Measurements from ENCODE around the gene HYDIN.
"Not testable (repeated sequence)": the region's sequence is repeated elsewhere in the genome, so short reads cannot be mapped to it uniquely, and the experiment has no call there.

HYDIN gene

GRCh38 chr16:71218306-71218963 is 12.1 kb downstream of the HYDIN start:
- no peak for DNase-seq

- no peak for DNase-seq
These were observed 13.0 kb downstream of the HYDIN start for GRCh38 chr16:71217506-71217905.

DNA sequence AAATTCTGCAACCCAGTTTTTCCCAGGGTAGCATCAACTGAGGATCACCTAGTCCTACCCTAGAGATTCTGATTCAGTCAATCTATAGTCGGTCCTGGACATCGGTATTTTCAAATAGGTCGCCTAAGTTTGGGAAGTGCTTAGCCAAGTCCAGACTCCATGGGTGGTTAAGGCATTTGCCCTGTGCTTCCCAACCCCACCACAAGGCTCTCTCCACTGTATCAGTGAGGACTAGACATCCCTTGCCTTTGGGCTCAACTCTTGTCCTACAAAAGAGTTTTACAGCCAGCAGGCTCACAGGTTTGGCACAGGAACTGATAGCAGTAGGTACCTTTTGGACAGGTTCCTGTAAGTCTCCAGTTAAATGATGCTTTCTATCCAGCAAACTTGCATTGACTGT is 13.8 kb downstream of the HYDIN start:
- no peak for DNase-seq

DNA sequence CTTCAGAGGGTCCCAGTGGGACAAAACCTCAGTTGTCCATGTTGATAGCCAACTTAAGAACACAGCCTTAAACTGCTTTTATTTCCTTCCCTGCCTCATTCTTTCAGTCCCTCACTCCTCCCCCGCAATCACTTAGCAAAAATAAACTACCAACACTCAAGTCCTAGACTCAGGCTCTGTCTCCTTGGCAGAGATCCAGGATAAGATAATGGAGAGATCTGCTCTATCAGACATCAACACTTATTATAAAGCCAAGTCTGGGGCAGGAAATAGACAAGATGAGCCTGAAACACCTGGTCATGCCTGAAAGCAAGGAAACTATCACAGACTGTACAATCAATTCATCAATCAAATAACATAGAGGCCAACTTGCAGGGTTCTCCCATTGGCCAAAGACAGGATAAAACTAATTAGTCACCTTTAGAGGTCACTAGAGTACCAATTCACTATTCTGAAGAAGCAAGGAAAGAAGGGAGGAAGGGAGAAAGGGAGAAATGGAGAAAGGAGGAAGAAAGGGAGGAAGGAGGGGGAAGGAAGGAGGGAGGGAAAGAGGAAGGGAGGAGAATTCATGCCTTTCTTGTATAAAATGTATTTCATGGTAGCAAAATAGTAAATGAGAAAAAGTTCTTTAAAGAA is 15.7 kb downstream of the HYDIN start:
- no peak for DNase-seq

DNA sequence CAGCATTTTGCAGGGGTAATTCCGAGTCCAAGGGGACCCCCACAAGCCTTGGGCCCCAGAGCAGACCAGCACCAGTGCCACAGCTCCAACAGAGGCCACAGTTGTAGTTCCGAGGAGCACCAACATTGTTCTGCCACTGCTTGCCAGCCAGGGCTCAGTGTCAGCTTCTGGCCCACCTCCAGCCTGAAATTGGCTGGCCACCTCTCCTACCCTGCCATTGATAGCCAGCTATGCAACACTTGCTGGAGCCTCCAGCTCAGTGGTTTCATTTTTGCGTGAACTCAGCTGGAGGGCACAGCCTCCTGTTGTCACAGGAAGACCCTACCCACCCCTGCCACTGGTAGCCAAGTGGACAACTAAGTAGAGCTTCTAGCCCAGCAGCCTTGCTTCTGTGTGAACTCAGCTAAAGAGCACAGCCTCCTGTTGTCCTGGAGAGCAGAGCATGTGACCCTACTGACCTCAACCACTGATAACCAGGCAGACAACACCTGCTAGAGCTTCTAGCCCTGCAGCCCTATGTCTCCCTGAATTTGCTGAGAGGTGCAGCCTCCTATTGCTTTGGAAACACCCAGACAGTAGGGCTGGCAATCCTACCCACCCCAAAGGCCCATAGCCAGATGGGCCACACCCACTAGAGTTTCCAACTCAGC is 24.9 kb downstream of the HYDIN start:
- no peak for DNase-seq

- no peak for DNase-seq
These were observed 26.9 kb downstream of the HYDIN start for GRCh38 chr16:71203631-71204030.

GRCh38 chr16:71201556-71201955 is 29.0 kb downstream of the HYDIN start:
- no peak for DNase-seq

DNA sequence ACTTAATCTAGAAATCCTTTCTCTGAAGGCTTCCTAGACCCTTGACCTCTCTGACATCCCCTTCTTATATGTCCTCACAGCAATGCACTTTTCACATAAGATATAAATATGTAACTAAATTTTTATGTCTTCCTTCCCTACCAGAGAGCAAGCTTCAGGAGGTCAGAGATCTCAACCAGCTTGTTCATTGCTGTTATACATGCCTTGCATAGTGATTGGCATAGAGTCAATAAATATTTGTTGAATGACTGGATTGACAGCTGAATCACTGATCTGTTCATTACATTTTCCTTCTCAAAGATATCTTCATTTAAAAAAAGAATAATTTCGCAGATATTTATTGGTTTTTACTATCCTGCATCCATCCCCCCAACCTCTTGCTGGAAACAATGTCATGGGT is 29.5 kb downstream of the HYDIN start:
- no peak for DNase-seq

DNA sequence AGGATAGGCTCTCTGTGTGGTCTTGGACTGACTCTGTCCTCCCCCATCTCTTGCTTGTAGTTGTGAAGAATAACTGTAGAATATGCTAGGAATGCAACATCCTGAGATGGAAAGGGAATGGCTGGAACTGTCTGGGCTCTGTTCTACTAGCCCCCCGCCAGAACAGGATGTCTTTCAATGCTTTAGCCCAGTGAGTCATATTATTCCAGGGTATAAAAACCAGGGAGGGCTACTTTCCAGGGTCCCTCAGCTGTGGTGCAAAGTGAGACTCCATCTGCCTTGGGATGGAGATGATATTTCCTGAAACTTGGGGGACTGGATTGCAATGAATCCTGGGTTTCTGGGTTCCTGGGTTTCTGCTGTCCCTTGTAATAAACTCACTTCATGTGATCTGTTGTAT is 32.1 kb downstream of the HYDIN start:
- no peak for DNase-seq

DNA sequence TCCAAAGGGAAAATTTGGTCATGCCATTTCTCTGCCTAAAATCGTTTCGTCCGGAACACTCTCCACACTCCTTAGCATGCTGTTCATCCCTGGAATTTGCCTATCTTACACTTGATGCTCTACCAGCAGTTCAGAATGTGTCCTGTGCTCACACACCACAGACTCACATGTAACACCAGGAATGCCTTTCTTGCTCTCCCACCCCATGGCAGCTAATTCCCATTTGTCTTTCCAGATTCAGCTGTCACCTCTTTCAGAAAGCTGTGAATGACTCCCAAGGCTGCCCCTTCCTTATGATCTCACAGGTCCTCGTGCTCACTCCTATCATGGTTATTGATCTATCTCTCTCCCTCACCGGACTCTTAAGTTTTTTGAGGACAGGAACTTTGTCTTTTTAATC is 38.1 kb downstream of the HYDIN start:
- DNase-seq, result no peak

GRCh38 chr16:71188956-71189712 is 41.4 kb downstream of the HYDIN start:
- no peak for DNase-seq

GRCh38 chr16:71185347-71185746 is 45.2 kb downstream of the HYDIN start:
- no peak for DNase-seq

DNA sequence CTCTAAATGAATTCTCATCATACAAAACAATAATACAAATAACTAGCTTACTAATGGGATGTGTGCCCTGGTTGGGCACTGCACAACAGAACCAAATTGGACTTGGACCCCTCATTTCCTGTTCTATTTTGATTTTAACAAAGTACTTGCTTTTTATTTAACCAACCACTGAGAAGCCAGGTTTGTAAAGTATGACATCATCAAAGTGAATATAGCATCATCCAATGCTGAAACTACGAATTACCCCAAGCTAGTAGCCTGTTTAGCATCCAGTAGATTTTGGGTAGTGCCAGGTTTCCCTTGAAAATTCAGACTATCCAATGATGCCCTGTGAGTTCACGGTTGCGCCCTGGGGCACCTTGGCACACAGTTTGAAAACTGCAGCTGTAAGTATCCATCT is 51.0 kb downstream of the HYDIN start:
- no peak for DNase-seq

- no peak for DNase-seq
These were observed 57.9 kb downstream of the HYDIN start for GRCh38 chr16:71172481-71173207.

DNA sequence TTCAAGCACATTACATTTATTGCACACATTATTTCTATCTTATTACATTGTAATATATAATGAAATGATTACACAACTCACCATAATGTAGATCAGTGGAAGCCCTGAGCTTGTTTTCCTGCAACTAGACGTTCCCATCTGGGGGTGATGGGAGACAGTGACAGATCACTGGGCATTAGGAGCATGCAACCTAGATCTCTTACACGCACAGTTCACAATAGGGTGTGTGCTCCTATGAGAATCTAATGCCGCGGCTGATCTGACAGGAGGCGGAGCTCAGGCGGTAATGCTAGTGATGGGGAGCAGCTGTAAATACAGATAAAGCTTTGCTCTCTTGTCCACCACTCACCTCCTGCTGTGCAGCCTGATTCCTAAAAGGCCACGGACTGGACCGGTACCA is 69.5 kb downstream of the HYDIN start:
- not testable (repeated sequence) for DNase-seq

- not testable (repeated sequence) for DNase-seq
These were observed 73.2 kb downstream of the HYDIN start for GRCh38 chr16:71157278-71157677.

- not testable (repeated sequence) for DNase-seq
These were observed 77.2 kb downstream of the HYDIN start for GRCh38 chr16:71153329-71153728.

DNA sequence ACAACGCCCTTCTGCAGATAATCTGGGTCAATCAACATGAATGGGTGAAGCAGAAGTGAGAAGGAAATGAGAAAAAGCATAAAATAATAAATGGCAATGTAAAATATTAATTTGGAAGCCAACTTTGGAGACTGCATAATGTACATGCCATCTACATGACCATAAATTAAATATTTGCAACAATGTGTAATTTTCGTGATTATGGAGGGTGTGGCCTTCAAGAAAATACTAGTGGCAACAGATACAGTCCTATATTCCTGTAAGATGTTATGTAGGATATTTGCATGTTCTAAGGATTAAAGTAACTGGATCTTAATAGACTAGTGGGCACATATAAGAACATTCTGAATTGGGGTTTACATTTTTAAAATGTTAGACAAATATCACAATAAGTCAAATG is 78.9 kb downstream of the HYDIN start:
- not testable (repeated sequence) for DNase-seq

- not testable (repeated sequence) for DNase-seq
These were observed 87.3 kb downstream of the HYDIN start for GRCh38 chr16:71143246-71143645.

- not testable (repeated sequence) for DNase-seq
These were observed 120.0 kb downstream of the HYDIN start for GRCh38 chr16:71110565-71110964.

DNA sequence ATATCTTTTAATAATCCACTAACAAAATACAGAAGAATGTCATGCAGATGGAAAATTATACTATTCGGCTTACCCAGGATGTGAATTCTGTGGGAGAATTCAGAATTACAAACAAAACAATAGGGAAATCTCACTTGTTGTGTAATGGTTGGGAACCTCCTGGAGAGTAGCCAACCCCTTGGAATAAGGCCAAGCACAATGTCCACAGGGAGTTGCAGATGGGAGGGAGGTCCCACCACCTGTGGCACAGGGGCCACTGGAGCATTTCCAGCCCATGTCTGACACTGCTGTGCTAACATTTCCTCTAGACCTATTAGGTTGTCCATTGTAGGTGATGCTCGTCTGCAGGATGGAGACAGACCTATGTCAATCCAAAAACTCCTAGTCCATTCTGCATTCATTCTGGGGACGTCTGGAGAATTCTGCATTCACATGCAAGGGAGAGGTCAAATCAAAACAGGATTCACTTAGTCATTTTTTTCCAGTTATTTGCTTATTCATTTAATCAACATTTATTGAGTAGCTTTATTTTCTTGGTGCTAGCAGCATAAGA is 120.8 kb downstream of the HYDIN start:
- DNase-seq, result not testable (repeated sequence)

DNA sequence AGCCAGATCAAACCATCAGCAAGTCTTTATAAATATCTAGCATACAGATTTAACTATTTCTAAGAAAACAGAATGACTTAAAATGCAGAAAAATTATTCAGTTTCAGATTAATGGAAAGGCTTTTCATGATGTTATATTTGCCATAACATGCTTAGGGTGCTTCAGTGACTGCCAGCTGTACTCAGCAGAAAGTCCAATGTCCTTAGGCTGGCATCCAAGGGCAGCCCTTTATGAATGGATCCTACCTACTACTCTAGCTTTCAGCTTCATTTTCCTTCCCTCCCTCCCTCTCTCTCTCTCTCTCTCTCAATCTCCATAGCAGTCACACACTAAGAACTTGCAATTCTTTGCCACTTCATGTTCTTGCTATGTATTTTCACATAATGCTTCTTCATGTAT is 124.6 kb downstream of the HYDIN start:
- DNase-seq, result not testable (repeated sequence)

- DNase-seq, result not testable (repeated sequence)
These were observed 146.9 kb downstream of the HYDIN start for GRCh38 chr16:71083573-71083972.

Data from stimulated activated CD4-positive, alpha-beta T cell treated with anti-CD3 and anti-CD28 coated beads, Interleukin-4, amount 100 ng/mL, for 1 hour (primary cell).